ENCODE data around the gene FMO2. TPM values are rescaled to one million over a fixed set of nuclear protein-coding genes. Genes with fewer than 3 reads are reported as not detected.

FMO2 gene
- total and polyA plus RNA-seq, 10 of the 15 experiments (the other 5 are each of a cell fraction or from before 2014, with no cell fraction given): not detected

GRCh38 chr1:171137580-171137979, 47.5 kb upstream of the FMO2 start:
- no peak for ATAC-seq
- intact Hi-C loops (cut with micrococcal nuclease; ENCODE audit: unreplicated experiment) (no loop called here), in situ Hi-C loops (cut with MboI) (no loop called here)
- Histone ChIP-seq H3K9me3 (replicated peaks; ENCODE audit: control insufficient read depth, insufficient read depth, low read length) (no peaks in the 10 kb centered on the region), H3K9ac (ENCODE audit: control insufficient read depth, insufficient read depth, low read length) (no peak overlapping the region), H4K20me1 (ENCODE audit: control insufficient read depth, insufficient read depth) (no peaks in the 10 kb centered on the region), H3K4me1 (ENCODE audit: control insufficient read depth, insufficient read depth, low read length) (no peaks in the 10 kb centered on the region), H3K36me3 (ENCODE audit: control insufficient read depth in 2 of 2, insufficient read depth in 2 of 2, low read length in 1 of 2) (no peaks in the 10 kb centered on the region), H2AFZ (ENCODE audit: control insufficient read depth, low read depth, low read length) (no peak overlapping the region), H3K4me2 (ENCODE audit: control insufficient read depth, insufficient read depth) (no peak overlapping the region), H3K27me3 (replicated peaks in 1 of 2; ENCODE audit: control insufficient read depth in 2 of 2, insufficient read depth in 2 of 2, low read length in 1 of 2) (no peaks in the 10 kb centered on the region), H3K79me2 (ENCODE audit: control insufficient read depth, insufficient read depth, low read length) (no peaks in the 10 kb centered on the region), H3K4me3 (no peak overlapping the region), H3K27ac (ENCODE audit: control insufficient read depth, insufficient read depth) (no peak overlapping the region)
- ChIA-PET SMC1A (ENCODE audit: uncharacterized antibody, unreplicated experiment) (no interaction called here), POLR2A (no interaction called here), CTCF (no interaction called here), RAD21 (ENCODE audit: unreplicated experiment) (no interaction called here)
- no peak for FAIRE-seq
- DNase-seq (ENCODE audit: low read depth, low spot score): no peak
- no TSS peak for BruUV-seq (replicated peaks)
- WGBS (ENCODE audit: insufficient coverage, insufficient replicate concordance, low lambda C conversion rate, missing lambda C conversion rate): 15% methylated on average over 2 of the region's 2 CpGs
- no peak for TF ChIP-seq KAT2A (conservative IDR thresholded peaks at IDR 0.05; ENCODE audit: control insufficient read depth, low read depth, low read length)
- no peak for TF ChIP-seq RUNX3 (IDR thresholded peaks at IDR 0.05; ENCODE audit: low read length)
- no peak for TF ChIP-seq MEF2A (IDR thresholded peaks at IDR 0.05; ENCODE audit: insufficient read depth, low read depth, low read length)
- no peak for TF ChIP-seq ZNF217 (IDR thresholded peaks at IDR 0.05)
- no peak for TF ChIP-seq ZNF384 (IDR thresholded peaks at IDR 0.05; ENCODE audit: borderline replicate concordance, low read depth, low read length)
- TF ChIP-seq SIN3A (IDR thresholded peaks at IDR 0.05; ENCODE audit: low read depth, low read length): no peak
- TF ChIP-seq BMI1 (IDR thresholded peaks at IDR 0.05; ENCODE audit: borderline replicate concordance): no peak
- TF ChIP-seq ZNF274 (IDR thresholded peaks at IDR 0.05; ENCODE audit: insufficient read depth, insufficient read length): no peak
- TF ChIP-seq, protein P1, sequence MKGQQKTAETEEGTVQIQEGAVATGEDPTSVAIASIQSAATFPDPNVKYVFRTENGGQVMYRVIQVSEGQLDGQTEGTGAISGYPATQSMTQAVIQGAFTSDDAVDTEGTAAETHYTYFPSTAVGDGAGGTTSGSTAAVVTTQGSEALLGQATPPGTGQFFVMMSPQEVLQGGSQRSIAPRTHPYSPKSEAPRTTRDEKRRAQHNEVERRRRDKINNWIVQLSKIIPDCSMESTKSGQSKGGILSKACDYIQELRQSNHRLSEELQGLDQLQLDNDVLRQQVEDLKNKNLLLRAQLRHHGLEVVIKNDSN (IDR thresholded peaks at IDR 0.05; ENCODE audit: borderline replicate concordance, extremely low read length, insufficient read depth, low read depth, low read length): no peak
- no peak for TF ChIP-seq ZBTB11 (CRISPR knock-in tag; IDR thresholded peaks at IDR 0.05)
- no peak for TF ChIP-seq ZNF592 (IDR thresholded peaks at IDR 0.05)
- TF ChIP-seq SMARCA5 (IDR thresholded peaks at IDR 0.05): no peak
- no peak for TF ChIP-seq JUND (IDR thresholded peaks at IDR 0.05; ENCODE audit: low read depth, low read length)
- TF ChIP-seq KLF5 (IDR thresholded peaks at IDR 0.05; ENCODE audit: partially characterized antibody): no peak

Data from GM12878 (cell line).